Body of pancreas (tissue), 4 donors: ENCODE data around the gene ABCA13. TPM values are rescaled to one million over a fixed set of nuclear protein-coding genes. Genes with fewer than 3 reads are reported as not detected.
A peak's percentile ranks its signal among the peaks of the same experiment; 100 is the strongest.

ENCODE experiments used
- ATAC-seq: fragments of 150-250 bp; one replicate; pipeline ENCODE4 v1.9.1; 2016
- DNase-seq, 4 donors: peaks; one replicate each; pipeline ENCODE4 v3.0.0-alpha.2; 2019
- H3K27ac ChIP-seq, 4 donors: fragments of 200-600 bp; sonication (generic); 1 replicate in 3 of 4; 2 replicates in 1 of 4; pipeline versions ENCODE4 v1.5.1 to v1.6.1; 2016 to 2019; ENCODE audit warnings: mild to moderate bottlenecking in 1 of 4, mixed read lengths in 1 of 4, moderate library complexity in 1 of 4
- H3K27me3 ChIP-seq, 2 donors: fragments of 200-600 bp; sonication (generic); one replicate each; pipeline ENCODE4 v1.6.0; 2016; ENCODE audit warnings: mild to moderate bottlenecking in 1 of 2
- H3K36me3 ChIP-seq, 2 donors: fragments of 200-600 bp; sonication (generic); replicated peaks in 1 of 2; 2 replicates each; pipeline ENCODE4 v1.5.1; 2016; ENCODE audit warnings: low read depth in 2 of 2; ENCODE audit not compliant: insufficient read depth in 1 of 2
- H3K4me1 ChIP-seq: fragments of 200-600 bp; sonication (generic); one replicate; pipeline ENCODE4 v1.6.0; 2016
- H3K4me3 ChIP-seq, 2 donors: fragments of 200-600 bp; sonication (generic); 1 replicate in 1 of 2; 2 replicates in 1 of 2; pipeline ENCODE4 v1.5.1; 2016 to 2019
- H3K9me3 ChIP-seq, 3 donors: fragments of 200-600 bp; sonication (generic); 1 replicate in 2 of 3; 2 replicates in 1 of 3; pipeline ENCODE4 v1.5.1; 2016
- CTCF ChIP-seq, 7 experiments: fragments of 450-650 bp in 4 of 7; fragments of 200-600 bp in 3 of 7; sonication (generic) in 3 of 7; IDR thresholded peaks; one replicate each; pipeline ENCODE4 v1.5.1; 2016 to 2019; ENCODE audit warnings: antibody characterized with exemption in 7 of 7
- POLR2A ChIP-seq, 3 donors: fragments of 450-650 bp; IDR thresholded peaks; one replicate each; pipeline ENCODE4 v1.6.1; 2016; ENCODE audit warnings: antibody characterized with exemption in 3 of 3, mild to moderate bottlenecking in 2 of 3
- WGBS, 2 donors: methylation state at CpG; one replicate each; pipeline ENCODE4 v1.1.5; 2017; 5-methylcytosine and 5-hydroxymethylcytosine counted together
- intact Hi-C: fragments of 100-400 bp; cut with DNase I; formaldehyde crosslinking; loops from one replicate; pipeline ENCODE4 v1.15.1; 2023
- total RNA-seq, 2 donors: library from RNA; depleted of rRNA; stranded (reverse); fragments of >200 nt; gene quantifications; one replicate each; pipeline ENCODE4 v1.1.0, GENCODE V29; 2016

The ABCA13 gene
- total RNA-seq, 2 donors from 2014 or later: under 0.01 TPM

- no peak overlapping the region for H3K4me3 ChIP-seq
- no peak overlapping the region for H3K27ac ChIP-seq
- TF ChIP-seq CTCF (IDR thresholded peaks at IDR 0.05): peak; percentile 57 to 83 (median 72)
- no peak for TF ChIP-seq POLR2A (IDR thresholded peaks at IDR 0.05)
- no peaks in the 10 kb centered on the region for H3K36me3 ChIP-seq
- intact Hi-C loops: loop anchor here (5.0 kb wide), 1 partner anchor 213 kb away; no protein-coding TSS in a partner anchor
- DNase-seq (peak; percentile 52 to 73 (median 58)), ATAC-seq (peak; percentile 78)
- H3K9me3 ChIP-seq: no peaks in the 10 kb centered on the region
- H3K4me1 ChIP-seq: peaks cover 5% of the 10 kb centered on the region
- WGBS, 2 donors: 55 to 65% methylated on average over 8 of the region's 8 CpGs
- no peaks in the 10 kb centered on the region for H3K27me3 ChIP-seq
These were observed 16.4 kb upstream of the ABCA13 start for GRCh38 chr7:48154792-48155413.

DNA sequence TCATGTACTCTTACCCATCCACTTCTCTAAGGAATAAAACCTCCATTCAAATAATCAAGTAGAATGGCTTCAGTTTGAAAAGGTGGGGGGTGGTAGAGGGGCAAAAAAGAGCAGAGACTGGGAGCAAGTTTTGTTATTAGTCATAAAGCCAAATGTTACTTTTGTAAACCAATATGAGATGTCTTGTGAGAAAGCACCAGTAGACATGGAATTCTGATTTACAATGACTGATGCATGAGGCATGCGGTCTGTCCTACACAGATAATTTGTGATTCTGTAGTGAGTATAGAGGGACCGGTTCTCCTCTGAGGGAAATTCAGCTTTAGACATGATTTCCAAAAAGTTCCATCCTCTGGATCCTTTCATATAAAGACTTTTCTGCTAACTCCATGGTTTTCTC is 12.9 kb upstream of the ABCA13 start:
- intact Hi-C loops: loop anchor here (5.0 kb wide), 1 partner anchor 216 kb away; no protein-coding TSS in a partner anchor
- no peak for DNase-seq
- ATAC-seq: no peak
- TF ChIP-seq CTCF (IDR thresholded peaks at IDR 0.05) (no peak), POLR2A (IDR thresholded peaks at IDR 0.05) (no peak)
- WGBS, 2 donors: 78 to 83% methylated on average over 2 of the region's 2 CpGs
- Histone ChIP-seq H3K36me3 (no peaks in the 10 kb centered on the region), H3K27ac (no peak overlapping the region), H3K4me3 (no peak overlapping the region), H3K9me3 (no peaks in the 10 kb centered on the region), H3K4me1 (no peaks in the 10 kb centered on the region), H3K27me3 (no peaks in the 10 kb centered on the region)

GRCh38 chr7:48161407-48162125 is 9.7 kb upstream of the ABCA13 start:
- ATAC-seq (no peak), DNase-seq (no peak)
- WGBS, 2 donors: 79 to 88% methylated on average over 1 of the region's 1 CpG
- Histone ChIP-seq H3K4me1 (no peaks in the 10 kb centered on the region), H3K36me3 (no peaks in the 10 kb centered on the region), H3K4me3 (no peak overlapping the region), H3K27ac (no peak overlapping the region), H3K27me3 (no peaks in the 10 kb centered on the region), H3K9me3 (no peaks in the 10 kb centered on the region)
- intact Hi-C loops: no loop called here
- TF ChIP-seq POLR2A (IDR thresholded peaks at IDR 0.05) (no peak), CTCF (IDR thresholded peaks at IDR 0.05) (no peak)

DNA sequence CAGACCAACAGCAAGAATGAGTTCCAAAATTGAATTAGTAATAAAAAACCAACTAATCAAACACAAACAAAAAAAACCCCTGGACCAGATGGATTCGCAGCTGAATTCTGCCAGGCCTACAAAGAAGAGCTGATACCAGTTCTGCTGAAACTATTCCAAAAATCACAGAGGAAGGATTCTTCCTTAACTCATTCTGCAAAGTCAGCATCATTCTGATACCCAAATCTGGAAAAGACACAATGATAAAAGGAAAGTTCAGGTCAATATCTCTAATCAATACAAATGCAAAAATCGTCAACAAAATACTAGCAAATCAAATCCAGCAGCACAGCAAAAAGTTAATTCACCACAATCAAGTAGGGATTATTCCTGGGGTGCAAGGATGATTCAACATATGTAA is 6.1 kb upstream of the ABCA13 start:
- H3K27ac ChIP-seq: no peak overlapping the region
- WGBS, 2 donors: 49 to 60% methylated on average over 2 of the region's 2 CpGs
- TF ChIP-seq CTCF (IDR thresholded peaks at IDR 0.05) (no peak), POLR2A (IDR thresholded peaks at IDR 0.05) (no peak)
- ATAC-seq (no peak), DNase-seq (no peak)
- H3K9me3 ChIP-seq: no peaks in the 10 kb centered on the region
- H3K4me3 ChIP-seq: no peak overlapping the region
- H3K36me3 ChIP-seq: no peaks in the 10 kb centered on the region
- no peaks in the 10 kb centered on the region for H3K27me3 ChIP-seq
- intact Hi-C loops: no loop called here
- no peaks in the 10 kb centered on the region for H3K4me1 ChIP-seq
